PC-9 (cell line): Measurements from ENCODE around the gene KDM1B. TPM values are rescaled to one million over a fixed set of nuclear protein-coding genes. Genes with fewer than 3 reads are reported as not detected.

Source experiments
- BruUV-seq: library from RNA; stranded (reverse); fragments of 400-500 nt; replicated peaks from 2 replicates; lab custom pipeline; 2021; lab: Mats Ljungman, UMichigan
- CTCF ChIA-PET: fragments of 300-600 bp; sonication (Branson Sonifier 250); formaldehyde crosslinking; loops from one replicate; lab custom pipeline; 2022; ENCODE audit warnings: antibody characterized with exemption; lab: Charles Lee
- POLR2A ChIA-PET: fragments of 300-600 bp; sonication (Branson Sonifier 250); formaldehyde crosslinking; loops from one replicate; lab custom pipeline; 2022; ENCODE audit warnings: antibody characterized with exemption; ENCODE audit not compliant: unreplicated experiment; lab: Charles Lee
- DNase-seq, 2 experiments: peaks; one replicate each; pipeline versions ENCODE4 v3.0.0 to v3.0.0-alpha.2; 2015 to 2022; ENCODE audit warnings: mixed read lengths in 1 of 2
- H2AFZ ChIP-seq: fragments of 200-600 bp; sonication (generic); 2 replicates; pipeline ENCODE4 v1.8.1; 2017; ENCODE audit warnings: antibody characterized with exemption
- H3F3A ChIP-seq: fragments of 200-600 bp; sonication (generic); 2 replicates; pipeline ENCODE4 v1.8.1; 2017; ENCODE audit warnings: antibody characterized with exemption, mild to moderate bottlenecking, low read depth; ENCODE audit not compliant: insufficient read depth
- H3K27ac ChIP-seq: fragments of 200-600 bp; sonication (generic); 2 replicates; pipeline ENCODE4 v1.6.1; 2016; ENCODE audit warnings: mixed run types
- H3K27me3 ChIP-seq: fragments of 200-600 bp; sonication (generic); 2 replicates; pipeline ENCODE4 v1.6.1; 2016; ENCODE audit warnings: low read depth, mixed run types; ENCODE audit not compliant: insufficient read depth
- H3K36me3 ChIP-seq: fragments of 200-600 bp; sonication (generic); 2 replicates; pipeline ENCODE4 v1.6.1; 2016; ENCODE audit warnings: low read depth, mixed run types
- H3K4me1 ChIP-seq: fragments of 200-600 bp; sonication (generic); replicated peaks from 2 replicates; pipeline ENCODE4 v1.6.1; 2016; ENCODE audit warnings: mixed run types; ENCODE audit not compliant: insufficient read depth
- H3K4me2 ChIP-seq: fragments of 200-600 bp; sonication (generic); 2 replicates; pipeline ENCODE4 v1.6.1; 2017; ENCODE audit warnings: mixed run types
- H3K4me3 ChIP-seq: fragments of 200-600 bp; sonication (generic); 2 replicates; pipeline ENCODE4 v1.6.1; 2016; ENCODE audit warnings: mixed run types
- H3K79me2 ChIP-seq: fragments of 200-600 bp; sonication (generic); 2 replicates; pipeline ENCODE4 v1.6.1; 2017; ENCODE audit warnings: low read depth, mixed run types
- H3K9me2 ChIP-seq: fragments of 200-600 bp; sonication (generic); 2 replicates; pipeline ENCODE4 v1.8.1; 2017; ENCODE audit warnings: mild to moderate bottlenecking; ENCODE audit not compliant: insufficient read depth
- H3K9me3 ChIP-seq: fragments of 200-600 bp; sonication (generic); 2 replicates; pipeline ENCODE4 v1.8.1; 2016; ENCODE audit warnings: low read depth; ENCODE audit not compliant: insufficient read depth
- H4K20me1 ChIP-seq: fragments of 200-600 bp; sonication (generic); 2 replicates; pipeline ENCODE4 v1.8.1; 2017; ENCODE audit not compliant: insufficient read depth
- EZH2 ChIP-seq: fragments of 200-600 bp; sonication (generic); IDR thresholded peaks from 2 replicates; pipeline ENCODE4 v1.8.0; 2017; ENCODE audit warnings: antibody characterized with exemption, low read depth
- intact Hi-C: fragments of 100-400 bp; cut with micrococcal nuclease; formaldehyde crosslinking; loops from one replicate; pipeline ENCODE4 v1.10.0; 2022; ENCODE audit not compliant: unreplicated experiment
- total RNA-seq: library from RNA; stranded (reverse); gene quantifications from 2 replicates; pipeline ENCODE4 v1.2.3, GENCODE V29; 2021
- TF ChIP-seq, protein P1 (sequence below): fragments of 200-600 bp; sonication (generic); conservative IDR thresholded peaks from 2 replicates; pipeline ENCODE4 v1.6.1; 2017; ENCODE audit warnings: mixed run types, antibody characterized with exemption, mild to moderate bottlenecking, moderate library complexity

The KDM1B gene
- total RNA-seq, 1 experiment from 2014 or later, result 21.5 TPM

- H3F3A ChIP-seq, result peaks cover 22% of the 10 kb centered on the region
- H3K9me2 ChIP-seq, result no peaks in the 10 kb centered on the region
- H4K20me1 ChIP-seq, result peaks cover 43% of the 10 kb centered on the region
- TF ChIP-seq, protein P1, sequence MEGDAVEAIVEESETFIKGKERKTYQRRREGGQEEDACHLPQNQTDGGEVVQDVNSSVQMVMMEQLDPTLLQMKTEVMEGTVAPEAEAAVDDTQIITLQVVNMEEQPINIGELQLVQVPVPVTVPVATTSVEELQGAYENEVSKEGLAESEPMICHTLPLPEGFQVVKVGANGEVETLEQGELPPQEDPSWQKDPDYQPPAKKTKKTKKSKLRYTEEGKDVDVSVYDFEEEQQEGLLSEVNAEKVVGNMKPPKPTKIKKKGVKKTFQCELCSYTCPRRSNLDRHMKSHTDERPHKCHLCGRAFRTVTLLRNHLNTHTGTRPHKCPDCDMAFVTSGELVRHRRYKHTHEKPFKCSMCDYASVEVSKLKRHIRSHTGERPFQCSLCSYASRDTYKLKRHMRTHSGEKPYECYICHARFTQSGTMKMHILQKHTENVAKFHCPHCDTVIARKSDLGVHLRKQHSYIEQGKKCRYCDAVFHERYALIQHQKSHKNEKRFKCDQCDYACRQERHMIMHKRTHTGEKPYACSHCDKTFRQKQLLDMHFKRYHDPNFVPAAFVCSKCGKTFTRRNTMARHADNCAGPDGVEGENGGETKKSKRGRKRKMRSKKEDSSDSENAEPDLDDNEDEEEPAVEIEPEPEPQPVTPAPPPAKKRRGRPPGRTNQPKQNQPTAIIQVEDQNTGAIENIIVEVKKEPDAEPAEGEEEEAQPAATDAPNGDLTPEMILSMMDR, result no peak
- TF ChIP-seq EZH2, result no peak
- H3K79me2 ChIP-seq, result peaks cover 72% of the 10 kb centered on the region
- no TSS peak for BruUV-seq
- no peaks in the 10 kb centered on the region for H3K9me3 ChIP-seq
- H3K4me1 ChIP-seq, result peaks cover 41% of the 10 kb centered on the region
- H3K27ac ChIP-seq, result 0 out of 2 replicates have a peak overlapping the region, but pooled peaks have one; percentile 20
- ChIA-PET POLR2A (no interaction called here), CTCF (no interaction called here)
- peaks cover 30% of the 10 kb centered on the region for H3K36me3 ChIP-seq
- no peak overlapping the region for H2AFZ ChIP-seq
- intact Hi-C loops, result loop anchor here (5.0 kb wide), 1 partner anchor 170 kb away; no protein-coding TSS in a partner anchor
- H3K4me3 ChIP-seq, result peak overlapping the region; percentile 97; the same call in 1 of the 2 replicates
- peak overlapping the region; percentile 96 for H3K4me2 ChIP-seq
- H3K27me3 ChIP-seq, result no peaks in the 10 kb centered on the region
- no peak for DNase-seq
These were observed 106.7 kb downstream of the KDM1B start for GRCh38 chr6:18261877-18262276.

DNA sequence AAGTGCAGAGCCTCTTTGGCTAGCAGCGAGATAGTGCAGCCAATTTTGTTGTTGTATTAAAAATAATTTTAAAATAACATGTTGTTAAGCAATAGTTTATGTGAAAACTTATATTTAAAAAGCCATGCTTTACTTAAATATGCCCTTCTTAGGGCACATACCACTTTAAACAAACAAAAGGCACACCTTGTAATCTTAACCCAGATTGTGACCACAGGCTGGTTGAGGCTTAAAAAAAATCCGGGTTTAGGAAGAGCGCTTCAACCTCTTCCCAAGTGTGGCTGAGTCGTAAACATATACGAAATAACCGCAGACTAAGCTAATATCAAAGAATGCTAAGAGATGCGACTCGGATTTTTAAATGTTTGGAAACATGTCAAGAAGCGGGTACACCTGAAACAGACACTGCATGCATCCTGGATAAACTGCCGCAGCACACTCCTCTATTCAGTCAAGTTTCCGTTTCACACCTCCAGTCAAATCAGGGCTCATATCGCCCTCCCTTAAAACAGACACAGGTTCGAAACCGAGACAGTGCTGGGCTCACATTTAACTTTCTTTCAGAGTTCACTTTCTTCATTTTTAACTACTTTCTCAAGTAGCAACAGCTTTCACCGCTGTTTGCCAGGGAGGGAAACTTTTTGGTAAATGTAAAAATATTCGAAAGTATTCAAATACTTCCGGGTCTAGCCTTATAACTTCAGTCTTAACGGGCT, 107.6 kb downstream of the KDM1B start:
- TF ChIP-seq, protein P1, result no peak
- TF ChIP-seq EZH2, result no peak
- TSS peak; percentile 59 for BruUV-seq
- CTCF ChIA-PET, result no interaction called here
- Histone ChIP-seq H3K27ac (peak overlapping the region; percentile 73), H3K27me3 (no peaks in the 10 kb centered on the region), H3F3A (peaks cover 17% of the 10 kb centered on the region), H3K4me1 (peaks cover 41% of the 10 kb centered on the region), H3K79me2 (peaks cover 62% of the 10 kb centered on the region), H3K4me2 (peak overlapping the region; percentile 96), H3K9me2 (no peaks in the 10 kb centered on the region), H3K4me3 (peak overlapping the region; percentile 97), H2AFZ (peak overlapping the region; percentile 81; the same call in 1 of the 2 replicates), H4K20me1 (peaks cover 39% of the 10 kb centered on the region), H3K36me3 (peaks cover 21% of the 10 kb centered on the region; the same call in 1 of the 2 replicates), H3K9me3 (no peaks in the 10 kb centered on the region)
- POLR2A ChIA-PET, result interaction anchor here (0.6 to 0.7 kb wide), 2 partner anchors 556 to 1262 kb away, joined by 5 to 6 read pairs; partner anchors contain the start of gene NUP153
- intact Hi-C loops, result loop anchor here (1.0 to 5.0 kb wide), 2 partner anchors 124 to 169 kb away; partner anchors contain the start of gene RNF144B
- DNase-seq, result peak in 1 of 2 experiments; percentile 50

GRCh38 chr6:18263418-18264218, 108.4 kb downstream of the KDM1B start:
- peak overlapping the region; percentile 97 for H3K4me3 ChIP-seq
- DNase-seq, result no peak
- TF ChIP-seq EZH2, result no peak
- TF ChIP-seq, protein P1, result no peak
- H3K9me3 ChIP-seq, result no peaks in the 10 kb centered on the region
- H4K20me1 ChIP-seq, result peaks cover 39% of the 10 kb centered on the region
- no peaks in the 10 kb centered on the region for H3K27me3 ChIP-seq
- peak overlapping the region; percentile 81 for H2AFZ ChIP-seq
- H3K4me1 ChIP-seq, result peaks cover 41% of the 10 kb centered on the region
- H3K9me2 ChIP-seq, result no peaks in the 10 kb centered on the region
- H3K27ac ChIP-seq, result peak overlapping the region; percentile 73
- ChIA-PET CTCF (no interaction called here), POLR2A (interaction anchor here (0.6 to 0.7 kb wide), 5 partner anchors 45 to 674 kb away, joined by 3 to 6 read pairs (median 5); partner anchors contain the start of genes NUP153 and RNF144B)
- peaks cover 54% of the 10 kb centered on the region for H3K79me2 ChIP-seq
- peaks cover 17% of the 10 kb centered on the region for H3F3A ChIP-seq
- H3K4me2 ChIP-seq, result peak overlapping the region; percentile 96
- intact Hi-C loops, result loop anchor here (1.0 to 5.0 kb wide), 7 partner anchors 43 to 241 kb away; partner anchors contain the start of genes KDM1B, RNF144B and TPMT
- BruUV-seq, result no TSS peak
- H3K36me3 ChIP-seq, result peaks cover 16% of the 10 kb centered on the region; the same call in 1 of the 2 replicates
